ENCODE data around the gene ARHGAP18. TPM values are rescaled to one million over a fixed set of nuclear protein-coding genes. Genes with fewer than 3 reads are reported as not detected.

Gene ARHGAP18
- total RNA-seq, 6 experiments from 2014 or later: 70.8 to 81.2 (median 76.0) TPM

- H3K4me1 Mint-ChIP-seq (ENCODE audit: low read depth): peaks cover 93% of the 10 kb centered on the region
- TF ChIP-seq CTCF (IDR thresholded peaks at IDR 0.05): no peak
- no peak overlapping the region for H3K27ac Mint-ChIP-seq
- peaks cover 47% of the 10 kb centered on the region for H3K36me3 Mint-ChIP-seq (ENCODE audit: low read depth)
- H3K9me3 Mint-ChIP-seq: no peaks in the 10 kb centered on the region
- DNase-seq: no peak
- no peak overlapping the region for H3K4me3 Mint-ChIP-seq
- H3K27me3 Mint-ChIP-seq (ENCODE audit: insufficient read depth): no peaks in the 10 kb centered on the region; the same call in 1 of the 2 replicates
These were observed 11.5 kb downstream of the ARHGAP18 start for GRCh38 chr6:129698430-129698829.

- Mint-ChIP-seq H3K4me3 (no peak overlapping the region), H3K9me3 (no peaks in the 10 kb centered on the region), H3K27ac (no peak overlapping the region; the same call in 1 of the 2 replicates), H3K4me1 (ENCODE audit: low read depth) (peaks cover 93% of the 10 kb centered on the region), H3K36me3 (ENCODE audit: low read depth) (peaks cover 47% of the 10 kb centered on the region), H3K27me3 (ENCODE audit: insufficient read depth) (no peaks in the 10 kb centered on the region; the same call in 1 of the 2 replicates)
- no peak for DNase-seq
- no peak for TF ChIP-seq CTCF (IDR thresholded peaks at IDR 0.05)
These were observed 12.2 kb downstream of the ARHGAP18 start for GRCh38 chr6:129697788-129698187.

DNA sequence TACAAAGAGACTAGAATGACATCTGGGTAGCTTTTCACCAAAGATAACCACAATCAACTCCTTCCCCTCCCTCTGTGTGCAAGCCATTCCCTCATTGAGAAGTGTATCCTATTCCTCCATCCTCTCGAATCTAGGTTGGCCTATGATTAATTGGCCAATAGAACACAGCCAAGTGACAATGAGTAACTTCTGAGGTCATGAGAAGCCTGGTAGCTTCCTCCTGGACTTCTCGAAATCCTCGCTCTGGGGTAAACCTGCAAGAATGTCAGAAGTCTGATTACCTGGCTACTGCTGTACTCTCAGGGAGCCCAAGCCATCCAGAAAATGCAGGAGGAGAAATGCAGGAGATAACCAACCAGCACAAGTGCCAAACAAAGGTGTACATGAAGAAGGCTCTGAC, 13.1 kb downstream of the ARHGAP18 start:
- Mint-ChIP-seq H3K27ac (no peak overlapping the region), H3K4me3 (peak overlapping the region; percentile 2; the same call in 1 of the 2 replicates), H3K9me3 (no peaks in the 10 kb centered on the region), H3K4me1 (ENCODE audit: low read depth) (peaks cover 93% of the 10 kb centered on the region), H3K27me3 (ENCODE audit: insufficient read depth) (no peaks in the 10 kb centered on the region; the same call in 1 of the 2 replicates), H3K36me3 (ENCODE audit: low read depth) (peaks cover 44% of the 10 kb centered on the region)
- no peak for DNase-seq
- no peak for TF ChIP-seq CTCF (IDR thresholded peaks at IDR 0.05)

- Mint-ChIP-seq H3K4me3 (no peak overlapping the region), H3K27ac (peak overlapping the region; percentile 57), H3K36me3 (ENCODE audit: low read depth) (peaks cover 50% of the 10 kb centered on the region), H3K4me1 (ENCODE audit: low read depth) (peaks cover 93% of the 10 kb centered on the region), H3K27me3 (ENCODE audit: insufficient read depth) (no peaks in the 10 kb centered on the region; the same call in 1 of the 2 replicates), H3K9me3 (no peaks in the 10 kb centered on the region)
- no peak for DNase-seq
- TF ChIP-seq CTCF (IDR thresholded peaks at IDR 0.05): no peak
These were observed 14.0 kb downstream of the ARHGAP18 start for GRCh38 chr6:129696028-129696418.

DNA sequence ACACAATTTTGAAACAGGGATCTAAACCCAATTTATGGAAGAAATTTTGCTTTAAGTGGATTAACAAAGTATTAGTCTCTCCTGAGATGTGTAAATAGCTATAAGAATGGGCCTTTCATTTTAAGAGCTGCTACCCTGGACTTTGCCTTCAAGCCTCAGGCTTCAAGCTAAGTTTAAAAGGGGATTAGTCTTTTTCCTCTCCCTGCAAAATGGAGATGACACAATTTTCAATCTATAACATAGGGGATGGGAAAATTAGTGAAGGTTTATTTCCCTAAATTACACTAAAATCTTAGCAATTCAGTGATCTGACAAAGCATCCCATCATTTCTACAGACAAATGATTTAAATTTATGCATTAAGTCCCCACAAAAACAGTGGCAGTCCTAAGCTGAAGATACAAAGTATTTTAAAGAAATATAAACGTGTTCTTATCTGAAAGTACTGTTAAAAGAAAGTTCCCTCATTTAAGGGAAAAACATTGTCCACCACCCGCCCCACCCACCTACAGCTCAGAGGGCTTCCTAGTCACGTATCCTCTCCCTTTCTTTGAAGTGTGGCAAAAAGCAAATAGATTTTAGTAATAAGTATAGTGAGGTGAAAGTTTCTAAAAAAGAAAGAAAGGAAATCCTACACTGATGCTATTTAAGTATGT, 14.5 kb downstream of the ARHGAP18 start:
- Mint-ChIP-seq H3K9me3 (no peaks in the 10 kb centered on the region), H3K27ac (peak overlapping the region; percentile 57), H3K36me3 (ENCODE audit: low read depth) (peaks cover 50% of the 10 kb centered on the region), H3K4me3 (no peak overlapping the region), H3K27me3 (ENCODE audit: insufficient read depth) (no peaks in the 10 kb centered on the region; the same call in 1 of the 2 replicates), H3K4me1 (ENCODE audit: low read depth) (peaks cover 93% of the 10 kb centered on the region)
- no peak for DNase-seq
- no peak for TF ChIP-seq CTCF (IDR thresholded peaks at IDR 0.05)
